Posterior cingulate gyrus (tissue), 11 donors: ENCODE results near the gene FAM53B.

Experiments used
- DNase-seq, 10 donors: peaks; one replicate each; pipeline versions ENCODE4 v3.0.0 to v3.0.0-alpha.2; 2020 to 2021; ENCODE audit warnings: mixed read lengths in 3 of 10
- intact Hi-C: fragments of 100-400 bp; cut with DNase I; formaldehyde crosslinking; loops from one replicate; pipeline ENCODE4 v1.15.1; 2023

Gene FAM53B

GRCh38 chr10:124655191-124656112, 88.7 kb downstream of the FAM53B start:
- peak in 3 of 10 donors; percentile 19 to 67 (median 33) for DNase-seq
- intact Hi-C loops: no loop called here

- peak in 3 of 10 donors; percentile 14 to 71 (median 29) for DNase-seq
- intact Hi-C loops: no loop called here
These were observed 89.5 kb downstream of the FAM53B start for GRCh38 chr10:124654686-124655085.

- intact Hi-C loops: no loop called here
- DNase-seq: peak in 3 of 10 donors; percentile 59 to 78 (median 60)
These were observed 90.1 kb downstream of the FAM53B start for GRCh38 chr10:124653811-124654651.

GRCh38 chr10:124653311-124653710, 90.9 kb downstream of the FAM53B start:
- peak in 3 of 10 donors; percentile 63 to 80 (median 73) for DNase-seq
- intact Hi-C loops: no loop called here

- intact Hi-C loops: no loop called here
These were observed 91.5 kb downstream of the FAM53B start for GRCh38 chr10:124652701-124653100.

GRCh38 chr10:124652200-124652599, 92.0 kb downstream of the FAM53B start:
- peak in 2 of 10 donors; percentile 49 to 57 for DNase-seq
- intact Hi-C loops: no loop called here

More at GRCh38 chr10:124652701-124653100, 91.5 kb downstream of the FAM53B start:
- peak in 3 of 10 donors; percentile 39 to 64 (median 59) for DNase-seq

- DNase-seq: peak in 3 of 10 donors; percentile 43 to 77 (median 67)
- intact Hi-C loops: no loop called here
These were observed 92.7 kb downstream of the FAM53B start for GRCh38 chr10:124651402-124651891.

- DNase-seq: peak in 3 of 10 donors; percentile 50 to 70 (median 66)
- intact Hi-C loops: no loop called here
These were observed 93.3 kb downstream of the FAM53B start for GRCh38 chr10:124650820-124651401.

- intact Hi-C loops: no loop called here
- peak in 3 of 10 donors; percentile 17 to 22 (median 21) for DNase-seq
These were observed 93.9 kb downstream of the FAM53B start for GRCh38 chr10:124650263-124650662.

- intact Hi-C loops: loop anchor here (5.0 kb wide), 1 partner anchor 93 kb away; the partner anchor contains the start of gene FAM53B
- peak in 8 of 10 donors; percentile 48 to 93 (median 64) for DNase-seq
These were observed 95.0 kb downstream of the FAM53B start for GRCh38 chr10:124649214-124649613.

- DNase-seq: peak; percentile 63 to 97 (median 74)
- intact Hi-C loops: loop anchor here (5.0 kb wide), 1 partner anchor 94 kb away; the partner anchor contains the start of gene FAM53B
These were observed 95.4 kb downstream of the FAM53B start for GRCh38 chr10:124648738-124649137.

- peak in 2 of 10 donors; percentile 68 to 79 for DNase-seq
- intact Hi-C loops: loop anchor here (5.0 kb wide), 1 partner anchor 94 kb away; the partner anchor contains the start of gene FAM53B
These were observed 96.1 kb downstream of the FAM53B start for GRCh38 chr10:124648131-124648475.

- intact Hi-C loops: loop anchor here (5.0 kb wide), 1 partner anchor 95 kb away; the partner anchor contains the start of gene FAM53B
- DNase-seq: peak in 4 of 10 donors; percentile 55 to 90 (median 80)
These were observed 96.6 kb downstream of the FAM53B start for GRCh38 chr10:124647421-124648130.

GRCh38 chr10:124646483-124647352, 97.5 kb downstream of the FAM53B start:
- peak in 4 of 10 donors; percentile 53 to 90 (median 67) for DNase-seq
- intact Hi-C loops: loop anchor here (5.0 kb wide), 1 partner anchor 96 kb away; the partner anchor contains the start of gene FAM53B

GRCh38 chr10:124645467-124646095, 98.6 kb downstream of the FAM53B start:
- intact Hi-C loops: loop anchor here (5.0 kb wide), 1 partner anchor 97 kb away; the partner anchor contains the start of gene FAM53B

GRCh38 chr10:124644771-124645415, 99.3 kb downstream of the FAM53B start:
- peak in 3 of 10 donors; percentile 58 to 74 (median 59) for DNase-seq
- intact Hi-C loops: loop anchor here (5.0 kb wide), 1 partner anchor 97 kb away; the partner anchor contains the start of gene FAM53B

More at GRCh38 chr10:124645467-124646095, 98.6 kb downstream of the FAM53B start:
- peak in 3 of 10 donors; percentile 53 to 72 (median 71) for DNase-seq

GRCh38 chr10:124644236-124644635, 99.9 kb downstream of the FAM53B start:
- peak in 3 of 10 donors; percentile 66 to 77 (median 66) for DNase-seq
- intact Hi-C loops: no loop called here
